GM12878 (cell line): Measurements from ENCODE around the gene RACGAP1. TPM values are rescaled to one million over a fixed set of nuclear protein-coding genes. Genes with fewer than 3 reads are reported as not detected.

Source experiments
- ATAC-seq: fragments of 200-7000 bp; cut with Tn5 transposase; 3 replicates; pipeline ENCODE4 v1.9.1; 2020; ENCODE audit warnings: mild to moderate bottlenecking, moderate library complexity
- BruUV-seq: library from RNA; stranded (reverse); fragments of 400-500 nt; replicated peaks from 2 replicates; lab custom pipeline; 2021; lab: Mats Ljungman, UMichigan
- CTCF ChIA-PET: fragments of 300-600 bp; sonication (Branson Sonifier 250); formaldehyde crosslinking; extraction: SDS; loops from one replicate; lab custom pipeline; 2021; ENCODE audit warnings: inconsistent platforms; lab: Yijun Ruan, JAX
- POLR2A ChIA-PET: fragments of 350-600 bp; formaldehyde crosslinking; extraction: SDS; loops from one replicate; lab custom pipeline; 2021; ENCODE audit warnings: inconsistent platforms; lab: Charles Lee
- RAD21 ChIA-PET: fragments of 300-600 bp; sonication (Branson Sonifier 250); formaldehyde crosslinking; loops from one replicate; lab custom pipeline; 2023; ENCODE audit warnings: antibody characterized with exemption; ENCODE audit not compliant: unreplicated experiment; lab: Charles Lee
- SMC1A ChIA-PET: fragments of 300-600 bp; sonication (Branson Sonifier 250); formaldehyde crosslinking; loops from one replicate; lab custom pipeline; 2023; ENCODE audit not compliant: unreplicated experiment, uncharacterized antibody; lab: Charles Lee
- DNase-seq: peaks from one replicate; pipeline ENCODE4 v3.0.0-alpha.2; 2011; ENCODE audit warnings: low read depth, low spot score
- FAIRE-seq: peaks from 3 replicates; lab custom pipeline; 2011; peaks lifted over from hg19 to GRCh38; lab: Jason Lieb, UNC
- H2AFZ ChIP-seq: 2 replicates; pipeline ENCODE4 v1.6.0; 2011; ENCODE audit warnings: low read depth, low read length, control low read depth; ENCODE audit not compliant: control insufficient read depth
- H3K27ac ChIP-seq: 2 replicates; pipeline ENCODE4 v1.5.1; 2011; ENCODE audit warnings: control low read depth; ENCODE audit not compliant: control insufficient read depth, insufficient read depth
- H3K27me3 ChIP-seq, 2 experiments: replicated peaks in 1 of 2; 2 replicates each; pipeline versions ENCODE4 v1.6.0 to v1.6.1; 2011; ENCODE audit warnings: low read length in 1 of 2; ENCODE audit not compliant: control insufficient read depth in 2 of 2, insufficient read depth in 2 of 2
- H3K36me3 ChIP-seq, 2 experiments: 2 replicates each; pipeline ENCODE4 v1.5.1; 2011; ENCODE audit warnings: low read length in 1 of 2; ENCODE audit not compliant: control insufficient read depth in 2 of 2, insufficient read depth in 2 of 2
- H3K4me1 ChIP-seq: 2 replicates; pipeline ENCODE4 v1.6.1; 2011; ENCODE audit warnings: mild to moderate bottlenecking, low read length, moderate library complexity, mixed read lengths; ENCODE audit not compliant: control insufficient read depth, insufficient read depth
- H3K4me2 ChIP-seq: 2 replicates; pipeline ENCODE4 v1.6.0; 2011; ENCODE audit warnings: control low read depth; ENCODE audit not compliant: control insufficient read depth, insufficient read depth
- H3K4me3 ChIP-seq: fragments of 200-600 bp; sonication (generic); 2 replicates; pipeline ENCODE4 v1.5.1; 2016
- H3K79me2 ChIP-seq: 2 replicates; pipeline ENCODE4 v1.6.0; 2011; ENCODE audit warnings: low read length; ENCODE audit not compliant: control insufficient read depth, insufficient read depth
- H3K9ac ChIP-seq: 2 replicates; pipeline ENCODE4 v1.8.0; 2011; ENCODE audit warnings: low read length, control low read depth, mixed read lengths; ENCODE audit not compliant: control insufficient read depth, insufficient read depth
- H3K9me3 ChIP-seq: replicated peaks from 3 replicates; pipeline ENCODE4 v1.5.1; 2011; ENCODE audit warnings: mild to moderate bottlenecking, low read length; ENCODE audit not compliant: control insufficient read depth, insufficient read depth
- H4K20me1 ChIP-seq: 2 replicates; pipeline ENCODE4 v1.6.0; 2011; ENCODE audit not compliant: control insufficient read depth, insufficient read depth
- CBX3 ChIP-seq: fragments of 200-600 bp; sonication (generic); IDR thresholded peaks from 2 replicates; pipeline ENCODE4 v1.6.1; 2016; ENCODE audit warnings: low read depth, borderline replicate concordance
- FOXK2 ChIP-seq: fragments of 450-650 bp; IDR thresholded peaks from 2 replicates; pipeline ENCODE4 v1.6.1; 2017; ENCODE audit warnings: mild to moderate bottlenecking, moderate library complexity
- HDAC6 ChIP-seq: fragments of 200-600 bp; sonication (generic); IDR thresholded peaks from one replicate; pipeline ENCODE4 v1.8.0; 2017; ENCODE audit warnings: antibody characterized with exemption; ENCODE audit not compliant: unreplicated experiment
- HDGF ChIP-seq: fragments of 450-650 bp; IDR thresholded peaks from 2 replicates; pipeline ENCODE4 v1.6.1; 2016; ENCODE audit warnings: antibody characterized with exemption
- IRF4 ChIP-seq: IDR thresholded peaks from 2 replicates; pipeline ENCODE4 v1.6.1; 2011; ENCODE audit warnings: low read depth, low read length
- NFIC ChIP-seq: IDR thresholded peaks from 2 replicates; pipeline ENCODE4 v1.6.1; 2012; ENCODE audit warnings: low read depth, mild to moderate bottlenecking, inconsistent platforms, low read length, moderate library complexity
- NFYB ChIP-seq: IDR thresholded peaks from 2 replicates; pipeline ENCODE4 v1.6.1; 2011; ENCODE audit warnings: low read depth, mild to moderate bottlenecking, low read length, improper control_type of control experiment, moderate library complexity; ENCODE audit not compliant: insufficient read depth
- NR2F1 ChIP-seq: fragments of 450-650 bp; conservative IDR thresholded peaks from 2 replicates; pipeline ENCODE4 v1.6.1; 2017; ENCODE audit warnings: mild to moderate bottlenecking
- PAX5 ChIP-seq: IDR thresholded peaks from 2 replicates; pipeline ENCODE4 v1.6.1; 2011; ENCODE audit warnings: low read depth, low read length, borderline replicate concordance
- RAD51 ChIP-seq: fragments of 450-650 bp; IDR thresholded peaks from 2 replicates; pipeline ENCODE4 v1.6.1; 2016; ENCODE audit warnings: moderate library complexity, mild to moderate bottlenecking, inconsistent platforms
- SMARCA5 ChIP-seq: fragments of 450-650 bp; IDR thresholded peaks from 2 replicates; pipeline ENCODE4 v1.6.1; 2017; ENCODE audit warnings: mild to moderate bottlenecking
- TARDBP ChIP-seq: IDR thresholded peaks from 2 replicates; pipeline ENCODE4 v1.6.1; 2016; ENCODE audit warnings: borderline replicate concordance
- WRNIP1 ChIP-seq: IDR thresholded peaks from 2 replicates; pipeline ENCODE4 v1.6.1; 2011; ENCODE audit warnings: low read depth, low read length, improper control_type of control experiment, borderline replicate concordance
- ZNF24 ChIP-seq: fragments of 450-650 bp; IDR thresholded peaks from 2 replicates; pipeline ENCODE4 v1.6.1; 2017; ENCODE audit warnings: antibody characterized with exemption, mild to moderate bottlenecking
- WGBS: methylation state at CpG from one replicate; pipeline ENCODE4 v1.1.6; 2016; ENCODE audit warnings: low lambda C conversion rate; ENCODE audit not compliant: insufficient replicate concordance, insufficient coverage; ENCODE audit errors: missing lambda C conversion rate; 5-methylcytosine and 5-hydroxymethylcytosine counted together
- in situ Hi-C: fragments of 300-500 bp; cut with MboI; formaldehyde crosslinking; loops from 9 replicates; pipeline ENCODE4 v1.14.3; 2018; ENCODE audit warnings: mixed read lengths
- intact Hi-C: fragments of 100-400 bp; cut with micrococcal nuclease; formaldehyde crosslinking; loops from one replicate; pipeline ENCODE4 v1.14.2; 2022; ENCODE audit not compliant: unreplicated experiment
- polyA plus RNA-seq, 11 experiments: library from polyadenylated mRNA; depleted of rRNA in 4 of 11; unstranded in 6 of 11; stranded (reverse) in 5 of 11; fragments of >200 nt; fragmentation: Nextera tagmentation in 4 of 11; fragmentation: Illumina TruSeq in 1 of 11; extraction: Ambion mirVana in 4 of 11; extraction: Trizol in 1 of 11; gene quantifications; 1 replicate in 1 of 11; 2 replicates in 10 of 11; pipeline versions ENCODE4 v1.2.1 to v1.2.3, GENCODE V29; 2011 to 2016; ENCODE audit warnings: inconsistent platforms in 2 of 11, missing spikeins in 2 of 11, low read depth in 1 of 11
- total RNA-seq, 4 experiments: library from RNA; depleted of rRNA in 3 of 4; stranded (reverse); fragments of >200 nt in 3 of 4; fragmentation: Illumina TruSeq in 1 of 4; extraction: Trizol in 1 of 4; gene quantifications; 2 replicates each; pipeline versions ENCODE4 v1.2.1 to v1.2.3, GENCODE V29; 2013 to 2021
- TF ChIP-seq, protein P1 (sequence below): fragments of 150-350 bp; IDR thresholded peaks from 2 replicates; pipeline ENCODE4 v1.6.1; 2014; ENCODE audit warnings: mild to moderate bottlenecking, low read depth, low read length

RACGAP1 gene
- total and polyA plus RNA-seq, 10 of the 15 experiments (the other 5 are each of a cell fraction or from before 2014, with no cell fraction given): 32.4 to 87.9 (median 76.2) TPM

- intact Hi-C loops (no loop called here), in situ Hi-C loops (no loop called here)
- ChIA-PET SMC1A (no interaction called here), CTCF (no interaction called here), RAD21 (no interaction called here)
- Histone ChIP-seq H3K79me2 (no peaks in the 10 kb centered on the region), H3K27me3 (peaks cover 6 to 30% of the 10 kb centered on the region in 2 experiments), H2AFZ (no peak overlapping the region)
- TF ChIP-seq PAX5 (no peak), NFIC (no peak), IRF4 (no peak), WRNIP1 (no peak), CBX3 (no peak), NR2F1 (no peak), HDAC6 (no peak), TARDBP (no peak), FOXK2 (no peak), NFYB (no peak), RAD51 (no peak), HDGF (no peak), ZNF24 (no peak), SMARCA5 (no peak)
- TF ChIP-seq, protein P1, sequence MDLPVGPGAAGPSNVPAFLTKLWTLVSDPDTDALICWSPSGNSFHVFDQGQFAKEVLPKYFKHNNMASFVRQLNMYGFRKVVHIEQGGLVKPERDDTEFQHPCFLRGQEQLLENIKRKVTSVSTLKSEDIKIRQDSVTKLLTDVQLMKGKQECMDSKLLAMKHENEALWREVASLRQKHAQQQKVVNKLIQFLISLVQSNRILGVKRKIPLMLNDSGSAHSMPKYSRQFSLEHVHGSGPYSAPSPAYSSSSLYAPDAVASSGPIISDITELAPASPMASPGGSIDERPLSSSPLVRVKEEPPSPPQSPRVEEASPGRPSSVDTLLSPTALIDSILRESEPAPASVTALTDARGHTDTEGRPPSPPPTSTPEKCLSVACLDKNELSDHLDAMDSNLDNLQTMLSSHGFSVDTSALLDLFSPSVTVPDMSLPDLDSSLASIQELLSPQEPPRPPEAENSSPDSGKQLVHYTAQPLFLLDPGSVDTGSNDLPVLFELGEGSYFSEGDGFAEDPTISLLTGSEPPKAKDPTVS: no peak
- TF ChIP-seq, all 136 proteins: peak for 0
- ATAC-seq (no peak), FAIRE-seq (no peak), DNase-seq (no peak)
- Histone ChIP-seq H4K20me1 (no peaks in the 10 kb centered on the region), H3K27ac (no peak overlapping the region), H3K4me3 (no peak overlapping the region), H3K9ac (no peak overlapping the region), H3K9me3 (no peaks in the 10 kb centered on the region; the same call in 2 of the 3 replicates), H3K4me2 (no peak overlapping the region), H3K36me3 (no peaks in the 10 kb centered on the region), H3K4me1 (peaks cover 2% of the 10 kb centered on the region)
- 49% methylated on average over 24 of the region's 37 CpGs for WGBS
- POLR2A ChIA-PET: no interaction called here
- BruUV-seq: no TSS peak
These were observed 63.1 kb downstream of the RACGAP1 start for GRCh38 chr12:49961993-49962764.
